RWPE2 (cell line): ENCODE data around the gene HSP90AA1.

ENCODE experiments used
- ATAC-seq: fragments of 200-7000 bp; cut with Tn5 transposase; 3 replicates; pipeline ENCODE4 v1.9.1; 2021; ENCODE audit warnings: low read depth
- DNase-seq: peaks from one replicate; pipeline ENCODE4 v3.0.0-alpha.2; 2020; ENCODE audit warnings: low spot score
- H3K27ac ChIP-seq: fragments of 450-650 bp; 2 replicates; pipeline ENCODE4 v1.5.1; 2017; ENCODE audit warnings: mild to moderate bottlenecking; ENCODE audit not compliant: poor library complexity, severe bottlenecking
- H3K27me3 ChIP-seq: fragments of 250-450 bp; sonication (Bioruptor Pico); 2 replicates; pipeline ENCODE4 v1.5.1; 2021; ENCODE audit warnings: mild to moderate bottlenecking, moderate library complexity; ENCODE audit not compliant: insufficient read depth, poor library complexity, severe bottlenecking
- H3K36me3 ChIP-seq: fragments of 250-450 bp; sonication (Bioruptor Pico); 2 replicates; pipeline ENCODE4 v1.5.1; 2020; ENCODE audit warnings: low read depth, mild to moderate bottlenecking, moderate library complexity
- H3K4me1 ChIP-seq: fragments of 250-450 bp; sonication (Bioruptor Pico); 2 replicates; pipeline ENCODE4 v1.5.1; 2021; ENCODE audit warnings: mild to moderate bottlenecking, moderate library complexity; ENCODE audit not compliant: insufficient read depth, poor library complexity, severe bottlenecking
- H3K4me3 ChIP-seq: fragments of 250-450 bp; sonication (Bioruptor Pico); 2 replicates; pipeline ENCODE4 v1.5.1; 2021; ENCODE audit warnings: mild to moderate bottlenecking, moderate library complexity; ENCODE audit not compliant: severe bottlenecking
- H3K9me3 ChIP-seq: fragments of 250-450 bp; sonication (Bioruptor Pico); 2 replicates; pipeline ENCODE4 v1.5.1; 2021; ENCODE audit warnings: mild to moderate bottlenecking, moderate library complexity; ENCODE audit not compliant: severe bottlenecking
- TF ChIP-seq, protein P1 (sequence below): fragments of 450-650 bp; IDR thresholded peaks from one replicate; pipeline ENCODE4 v1.5.1; 2017; ENCODE audit warnings: mild to moderate bottlenecking, moderate library complexity; ENCODE audit not compliant: poor library complexity, severe bottlenecking

HSP90AA1 gene

DNA sequence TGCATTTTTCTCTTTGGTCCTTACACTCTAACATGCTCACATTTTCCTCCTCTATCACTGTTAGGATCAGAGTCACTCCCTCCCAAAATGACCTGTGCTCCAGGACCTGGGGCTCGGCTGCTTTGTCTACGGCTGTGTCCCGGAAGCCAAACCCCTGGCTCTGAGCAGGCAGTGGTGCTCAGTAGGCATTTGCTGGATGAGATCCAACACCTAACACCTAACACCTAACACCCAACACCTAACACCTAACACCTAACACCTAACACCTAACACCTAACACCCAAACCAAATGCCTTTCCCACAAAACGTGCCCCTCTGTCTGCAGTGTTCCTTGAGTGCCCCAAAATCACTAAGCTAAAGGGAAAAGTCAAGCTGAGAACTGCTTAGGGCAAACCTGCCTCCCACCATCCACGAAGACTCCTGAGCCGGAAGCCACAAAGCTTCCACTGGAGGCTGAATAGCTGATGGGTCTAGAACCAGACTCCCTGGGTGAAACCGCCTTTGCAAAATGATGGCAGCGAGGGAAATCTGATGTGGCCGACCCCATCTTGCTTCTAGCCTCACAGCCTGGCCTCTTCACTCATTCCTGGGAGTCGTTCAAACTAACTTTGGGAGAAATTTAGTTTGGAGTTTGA lies 29.2 kb downstream of the HSP90AA1 start:
- H3K27me3 ChIP-seq = no peaks in the 10 kb centered on the region
- H3K4me3 ChIP-seq = no peak overlapping the region
- ATAC-seq = no peak
- no peak for DNase-seq
- no peaks in the 10 kb centered on the region for H3K9me3 ChIP-seq
- TF ChIP-seq, protein P1, sequence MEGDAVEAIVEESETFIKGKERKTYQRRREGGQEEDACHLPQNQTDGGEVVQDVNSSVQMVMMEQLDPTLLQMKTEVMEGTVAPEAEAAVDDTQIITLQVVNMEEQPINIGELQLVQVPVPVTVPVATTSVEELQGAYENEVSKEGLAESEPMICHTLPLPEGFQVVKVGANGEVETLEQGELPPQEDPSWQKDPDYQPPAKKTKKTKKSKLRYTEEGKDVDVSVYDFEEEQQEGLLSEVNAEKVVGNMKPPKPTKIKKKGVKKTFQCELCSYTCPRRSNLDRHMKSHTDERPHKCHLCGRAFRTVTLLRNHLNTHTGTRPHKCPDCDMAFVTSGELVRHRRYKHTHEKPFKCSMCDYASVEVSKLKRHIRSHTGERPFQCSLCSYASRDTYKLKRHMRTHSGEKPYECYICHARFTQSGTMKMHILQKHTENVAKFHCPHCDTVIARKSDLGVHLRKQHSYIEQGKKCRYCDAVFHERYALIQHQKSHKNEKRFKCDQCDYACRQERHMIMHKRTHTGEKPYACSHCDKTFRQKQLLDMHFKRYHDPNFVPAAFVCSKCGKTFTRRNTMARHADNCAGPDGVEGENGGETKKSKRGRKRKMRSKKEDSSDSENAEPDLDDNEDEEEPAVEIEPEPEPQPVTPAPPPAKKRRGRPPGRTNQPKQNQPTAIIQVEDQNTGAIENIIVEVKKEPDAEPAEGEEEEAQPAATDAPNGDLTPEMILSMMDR = no peak
- peaks cover 3% of the 10 kb centered on the region for H3K36me3 ChIP-seq
- peaks cover 7% of the 10 kb centered on the region for H3K4me1 ChIP-seq
- no peak overlapping the region for H3K27ac ChIP-seq

- TF ChIP-seq, protein P1 = no peak
- H3K36me3 ChIP-seq = peaks cover 10% of the 10 kb centered on the region
- peaks cover 7% of the 10 kb centered on the region for H3K4me1 ChIP-seq
- H3K27me3 ChIP-seq = no peaks in the 10 kb centered on the region
- no peak overlapping the region for H3K4me3 ChIP-seq
- H3K9me3 ChIP-seq = no peaks in the 10 kb centered on the region
- no peak overlapping the region for H3K27ac ChIP-seq
- ATAC-seq (no peak), DNase-seq (no peak)
Observed at GRCh38 chr14:102056694-102057442, 30.0 kb downstream of the HSP90AA1 start.

DNA sequence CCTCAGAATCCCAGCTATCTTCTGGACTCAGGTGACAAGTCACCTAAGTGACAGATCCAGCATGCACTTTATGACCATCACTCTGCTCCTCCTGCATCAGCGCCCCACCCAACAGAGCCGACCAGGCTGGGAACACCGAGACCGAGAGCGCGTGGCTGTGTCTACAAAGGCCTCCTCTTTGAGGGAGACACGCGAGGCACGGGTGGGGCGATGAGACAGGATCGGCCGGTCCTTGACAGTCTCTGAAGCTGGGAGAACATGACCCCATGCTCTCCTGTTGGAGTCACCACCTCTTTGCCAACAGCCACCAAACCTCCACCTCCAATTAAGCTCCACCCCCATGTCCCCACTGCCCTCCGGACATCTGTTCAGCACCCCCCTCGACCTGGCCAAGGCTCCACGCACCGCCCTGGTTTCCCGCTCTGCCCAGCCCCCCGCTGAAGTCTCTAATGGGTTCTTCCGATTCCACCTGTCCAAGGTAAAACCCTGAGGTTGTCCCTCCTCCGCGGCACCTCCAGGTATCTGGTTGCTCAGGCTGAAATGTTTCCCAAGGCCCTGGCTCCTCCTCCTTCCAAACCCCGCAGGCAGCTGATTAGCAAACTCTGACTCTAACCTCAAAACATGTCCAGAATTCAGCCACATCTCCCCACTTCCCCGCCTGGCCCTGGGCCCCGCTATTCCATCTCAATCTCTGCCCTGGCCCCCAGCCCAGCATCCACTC lies 31.5 kb downstream of the HSP90AA1 start:
- ATAC-seq (peak; percentile 85), DNase-seq (peak; percentile 80)
- Histone ChIP-seq H3K9me3 (no peaks in the 10 kb centered on the region), H3K27ac (peak overlapping the region; percentile 15), H3K4me1 (peaks cover 7% of the 10 kb centered on the region), H3K36me3 (peaks cover 25% of the 10 kb centered on the region), H3K4me3 (no peak overlapping the region), H3K27me3 (no peaks in the 10 kb centered on the region)
- TF ChIP-seq, protein P1 = no peak

DNA sequence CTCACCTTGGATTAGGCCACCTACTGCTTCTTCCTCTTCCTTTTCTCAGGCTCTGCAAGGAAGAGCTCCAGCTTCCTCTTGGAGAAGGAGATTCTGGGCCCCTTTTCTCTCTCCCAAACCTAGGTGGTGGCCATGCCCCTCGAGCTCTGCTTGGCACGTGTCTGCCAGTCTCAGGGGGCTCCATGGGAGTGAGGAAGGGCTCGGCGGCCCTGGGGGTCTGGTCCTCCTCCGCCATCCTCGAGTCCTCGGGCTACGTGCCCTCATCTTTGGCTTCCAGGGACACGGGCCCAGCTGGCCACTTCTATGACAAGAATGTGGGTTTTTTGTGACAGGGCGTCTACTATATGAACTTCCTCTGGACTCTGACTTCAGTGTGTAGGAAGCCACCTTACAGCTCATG lies 34.3 kb downstream of the HSP90AA1 start:
- peaks cover 53% of the 10 kb centered on the region for H3K36me3 ChIP-seq
- ATAC-seq (no peak), DNase-seq (no peak)
- TF ChIP-seq, protein P1 = no peak
- H3K4me1 ChIP-seq = peaks cover 7% of the 10 kb centered on the region
- H3K9me3 ChIP-seq = no peaks in the 10 kb centered on the region
- H3K27me3 ChIP-seq = no peaks in the 10 kb centered on the region
- no peak overlapping the region for H3K4me3 ChIP-seq
- H3K27ac ChIP-seq = no peak overlapping the region
